ENCODE results near the gene SLC12A7. TPM values are rescaled to one million over a fixed set of nuclear protein-coding genes. Genes with fewer than 3 reads are reported as not detected.
A peak's percentile ranks its signal among the peaks of the same experiment; 100 is the strongest.

Gene SLC12A7
- total and polyA plus RNA-seq, 2 of the 13 experiments (the other 11 are each of a cell fraction or from before 2014, with no cell fraction given), result 14.0 to 18.5 TPM

- TF ChIP-seq MTERF4 (CRISPR knock-in tag; IDR thresholded peaks at IDR 0.05) (no peak), MTF1 (CRISPR knock-in tag; IDR thresholded peaks at IDR 0.05) (no peak), KDM2A (CRISPR knock-in tag; IDR thresholded peaks at IDR 0.05; ENCODE audit: borderline replicate concordance, low read depth) (no peak), TBP (CRISPR knock-in tag; IDR thresholded peaks at IDR 0.05) (no peak), SNAPC5 (CRISPR knock-in tag; IDR thresholded peaks at IDR 0.05; ENCODE audit: borderline replicate concordance) (no peak), HDAC2 (CRISPR knock-in tag; IDR thresholded peaks at IDR 0.05) (no peak; the same call in 1 of the 2 replicates), POGZ (CRISPR knock-in tag; IDR thresholded peaks at IDR 0.05) (no peak; the same call in 1 of the 2 replicates), ZNF75D (CRISPR knock-in tag; IDR thresholded peaks at IDR 0.05; ENCODE audit: borderline replicate concordance) (no peak), TAF15 (IDR thresholded peaks at IDR 0.05; ENCODE audit: low read depth, low read length, poor library complexity, severe bottlenecking) (no peak), HNRNPL (IDR thresholded peaks at IDR 0.05; ENCODE audit: low read depth, low read length) (peak; percentile 89), YY1 (IDR thresholded peaks at IDR 0.05; ENCODE audit: insufficient read depth, insufficient replicate concordance, low read depth, low read length) (peak; percentile 8), MIXL1 (CRISPR knock-in tag; IDR thresholded peaks at IDR 0.05) (peak; percentile 62; the same call in 1 of the 2 replicates), ZNF557 (CRISPR knock-in tag; IDR thresholded peaks at IDR 0.05) (no peak; the same call in 1 of the 2 replicates), HMG20A (CRISPR knock-in tag; IDR thresholded peaks at IDR 0.05; ENCODE audit: borderline replicate concordance) (0 out of 2 replicates have a peak, but pooled peaks have one; percentile 32), ZEB1 (IDR thresholded peaks at IDR 0.05; ENCODE audit: insufficient replicate concordance, low read depth) (no peak), CREBL2 (CRISPR knock-in tag; IDR thresholded peaks at IDR 0.05; ENCODE audit: borderline replicate concordance) (no peak), EHMT2 (IDR thresholded peaks at IDR 0.05; ENCODE audit: borderline replicate concordance, low read depth, low read length) (no peak), CHD4 (IDR thresholded peaks at IDR 0.05; ENCODE audit: borderline replicate concordance, low read length) (no peak; the same call in 1 of the 2 replicates), CREB3 (CRISPR knock-in tag; IDR thresholded peaks at IDR 0.05) (no peak), SRSF4 (IDR thresholded peaks at IDR 0.05; ENCODE audit: low read depth, low read length, poor library complexity, severe bottlenecking) (no peak), ZNF546 (CRISPR knock-in tag; conservative IDR thresholded peaks at IDR 0.05) (peak; percentile 67; the same call in 1 of the 2 replicates), POLR2A (IDR thresholded peaks at IDR 0.05; ENCODE audit: insufficient read depth in 1 of 2, low read depth in 2 of 2, low read length in 2 of 2) (peak in 1 of 2 experiments; percentile 35; a peak in 2 of 4 replicates), ARID3A (IDR thresholded peaks at IDR 0.05; ENCODE audit: low read depth, low read length) (no peak), ZNF503 (CRISPR knock-in tag; IDR thresholded peaks at IDR 0.05) (no peak)
Observed at GRCh38 chr5:1107167-1108022, 4.5 kb downstream of the SLC12A7 start (continued).
